Measurements from ENCODE around the gene ZNF503. TPM values are rescaled to one million over a fixed set of nuclear protein-coding genes. Genes with fewer than 3 reads are reported as not detected.
A peak's percentile ranks its signal among the peaks of the same experiment; 100 is the strongest.

The ZNF503 gene
- polyA plus RNA-seq, 6 donors from 2014 or later, result not detected

GRCh38 chr10:75400771-75401568 lies 594 bp downstream of the ZNF503 start:
- H3K27me3 Mint-ChIP-seq, result peaks cover 42 to 65% (median 50%) of the 10 kb centered on the region in 3 donors
- peaks cover 4 to 24% of the 10 kb centered on the region in 2 donors for H3K36me3 Mint-ChIP-seq
- ATAC-seq (ENCODE audit: low read depth in 2 of 2), result peak; percentile 12 to 16
- H3K4me3 Mint-ChIP-seq, result peak overlapping the region; percentile 78 to 91 (median 87)
- peak overlapping the region in 1 of 6 donors; percentile 51 for H3K27ac Mint-ChIP-seq
- DNase-seq, result no peak
- H3K4me1 Mint-ChIP-seq, result peaks cover 24 to 38% (median 32%) of the 10 kb centered on the region in 3 donors
- peaks cover 2 to 6% (median 5%) of the 10 kb centered on the region in 7 donors for H3K9me3 Mint-ChIP-seq

- Mint-ChIP-seq H3K27me3 (peaks cover 37 to 58% (median 45%) of the 10 kb centered on the region in 3 donors), H3K27ac (peak overlapping the region in 2 of 6 donors; percentile 30 to 38), H3K4me1 (peaks cover 20 to 33% (median 32%) of the 10 kb centered on the region in 3 donors), H3K36me3 (peaks cover 0 to 19% of the 10 kb centered on the region in 2 donors), H3K4me3 (peak overlapping the region; percentile 78 to 91 (median 87)), H3K9me3 (peaks cover 0 to 3% (median 0%) of the 10 kb centered on the region in 7 donors)
- no peak for DNase-seq
- ATAC-seq (ENCODE audit: low read depth in 2 of 2), result no peak
Measured at GRCh38 chr10:75400163-75400770, 1.3 kb downstream of the ZNF503 start.

GRCh38 chr10:75399461-75400162 lies 2.0 kb downstream of the ZNF503 start:
- peak overlapping the region in 6 of 8 donors; percentile 29 to 89 (median 80) for H3K4me3 Mint-ChIP-seq
- no peak overlapping the region for H3K27ac Mint-ChIP-seq
- peaks cover 41 to 64% (median 51%) of the 10 kb centered on the region in 3 donors for H3K27me3 Mint-ChIP-seq
- peaks cover 26 to 40% (median 38%) of the 10 kb centered on the region in 3 donors for H3K4me1 Mint-ChIP-seq
- peaks cover 0 to 4% (median 2%) of the 10 kb centered on the region in 7 donors for H3K9me3 Mint-ChIP-seq
- peaks cover 4 to 25% of the 10 kb centered on the region in 2 donors for H3K36me3 Mint-ChIP-seq
- ATAC-seq (ENCODE audit: low read depth in 2 of 2) (peak in 1 of 2 donors; percentile 26), DNase-seq (no peak)

GRCh38 chr10:75398692-75399460 lies 2.7 kb downstream of the ZNF503 start:
- peaks cover 4 to 22% of the 10 kb centered on the region in 2 donors for H3K36me3 Mint-ChIP-seq
- no peak for DNase-seq
- H3K27me3 Mint-ChIP-seq, result peaks cover 43 to 66% (median 53%) of the 10 kb centered on the region in 3 donors
- H3K4me1 Mint-ChIP-seq, result peaks cover 24 to 37% (median 36%) of the 10 kb centered on the region in 3 donors
- H3K4me3 Mint-ChIP-seq, result peak overlapping the region in 3 of 8 donors; percentile 15 to 43 (median 23)
- peaks cover 0 to 4% (median 0%) of the 10 kb centered on the region in 7 donors for H3K9me3 Mint-ChIP-seq
- no peak overlapping the region for H3K27ac Mint-ChIP-seq
- ATAC-seq (ENCODE audit: low read depth in 2 of 2), result no peak

GRCh38 chr10:75398200-75398691 lies 3.3 kb downstream of the ZNF503 start:
- DNase-seq (no peak), ATAC-seq (ENCODE audit: low read depth in 2 of 2) (no peak)
- peaks cover 20 to 34% (median 30%) of the 10 kb centered on the region in 3 donors for H3K4me1 Mint-ChIP-seq
- no peak overlapping the region for H3K27ac Mint-ChIP-seq
- H3K4me3 Mint-ChIP-seq, result peak overlapping the region in 4 of 8 donors; percentile 22 to 36 (median 32)
- peaks cover 43 to 65% (median 53%) of the 10 kb centered on the region in 3 donors for H3K27me3 Mint-ChIP-seq
- peaks cover 4 to 19% of the 10 kb centered on the region in 2 donors for H3K36me3 Mint-ChIP-seq
- H3K9me3 Mint-ChIP-seq, result peaks cover 0 to 4% (median 0%) of the 10 kb centered on the region in 7 donors

GRCh38 chr10:75397496-75398199 lies 3.9 kb downstream of the ZNF503 start:
- Mint-ChIP-seq H3K27ac (no peak overlapping the region), H3K36me3 (peaks cover 4 to 17% of the 10 kb centered on the region in 2 donors), H3K4me1 (peaks cover 16 to 29% (median 24%) of the 10 kb centered on the region in 3 donors), H3K9me3 (peaks cover 0 to 4% (median 0%) of the 10 kb centered on the region in 7 donors), H3K4me3 (peak overlapping the region in 3 of 8 donors; percentile 33 to 68 (median 36)), H3K27me3 (peaks cover 43 to 63% (median 53%) of the 10 kb centered on the region in 3 donors)
- no peak for DNase-seq
- no peak for ATAC-seq (ENCODE audit: low read depth in 2 of 2)

- DNase-seq (no peak), ATAC-seq (ENCODE audit: low read depth in 2 of 2) (no peak)
- H3K27ac Mint-ChIP-seq, result no peak overlapping the region
- H3K4me3 Mint-ChIP-seq, result peak overlapping the region in 1 of 8 donors; percentile 68
- H3K9me3 Mint-ChIP-seq, result peaks cover 0 to 4% (median 0%) of the 10 kb centered on the region in 7 donors
- H3K4me1 Mint-ChIP-seq, result peaks cover 11 to 22% (median 16%) of the 10 kb centered on the region in 3 donors
- peaks cover 44 to 63% (median 53%) of the 10 kb centered on the region in 3 donors for H3K27me3 Mint-ChIP-seq
- peaks cover 4 to 11% of the 10 kb centered on the region in 2 donors for H3K36me3 Mint-ChIP-seq
Measured at GRCh38 chr10:75396631-75397495, 4.7 kb downstream of the ZNF503 start.

- no peak overlapping the region for H3K27ac Mint-ChIP-seq
- peaks cover 11 to 21% (median 16%) of the 10 kb centered on the region in 3 donors for H3K4me1 Mint-ChIP-seq
- H3K4me3 Mint-ChIP-seq, result no peak overlapping the region
- DNase-seq (no peak), ATAC-seq (ENCODE audit: low read depth in 2 of 2) (no peak)
- H3K27me3 Mint-ChIP-seq, result peaks cover 50 to 67% (median 59%) of the 10 kb centered on the region in 3 donors
- H3K9me3 Mint-ChIP-seq, result peaks cover 0 to 4% (median 0%) of the 10 kb centered on the region in 7 donors
- H3K36me3 Mint-ChIP-seq, result peaks cover 4 to 11% of the 10 kb centered on the region in 2 donors
Measured at GRCh38 chr10:75395932-75396630, 5.5 kb downstream of the ZNF503 start.

- H3K9me3 Mint-ChIP-seq, result peaks cover 0 to 4% (median 0%) of the 10 kb centered on the region in 7 donors
- no peak for DNase-seq
- H3K27me3 Mint-ChIP-seq, result peaks cover 50 to 67% (median 60%) of the 10 kb centered on the region in 3 donors
- H3K4me3 Mint-ChIP-seq, result peak overlapping the region in 3 of 8 donors; percentile 13 to 37 (median 28)
- H3K4me1 Mint-ChIP-seq, result peaks cover 9 to 17% (median 10%) of the 10 kb centered on the region in 3 donors
- no peak for ATAC-seq (ENCODE audit: low read depth in 2 of 2)
- H3K27ac Mint-ChIP-seq, result peak overlapping the region in 2 of 6 donors; percentile 71 to 96
- peaks cover 4 to 11% of the 10 kb centered on the region in 2 donors for H3K36me3 Mint-ChIP-seq
Measured at GRCh38 chr10:75395066-75395931, 6.3 kb downstream of the ZNF503 start.

- Mint-ChIP-seq H3K4me3 (peak overlapping the region in 3 of 8 donors; percentile 22 to 51 (median 29)), H3K9me3 (peaks cover 0 to 4% (median 0%) of the 10 kb centered on the region in 7 donors), H3K27ac (no peak overlapping the region), H3K4me1 (peaks cover 7 to 15% (median 7%) of the 10 kb centered on the region in 3 donors), H3K36me3 (peaks cover 4 to 11% of the 10 kb centered on the region in 2 donors), H3K27me3 (peaks cover 48 to 67% (median 61%) of the 10 kb centered on the region in 3 donors)
- ATAC-seq (ENCODE audit: low read depth in 2 of 2) (no peak), DNase-seq (no peak)
Measured at GRCh38 chr10:75394221-75394620, 7.3 kb downstream of the ZNF503 start.

All from naive B cell (primary cell).